Fibroblast of lung (primary cell): Measurements from ENCODE around the gene ANXA4.

Source experiments
- EZH2 ChIP-seq: IDR thresholded peaks from 2 replicates; pipeline ENCODE4 v1.5.1; 2012; ENCODE audit warnings: low read length, control low read depth, mild to moderate bottlenecking; ENCODE audit errors: missing control alignments
- TF ChIP-seq, protein P1 (sequence below), 2 donors: IDR thresholded peaks in 1 of 2; conservative IDR thresholded peaks in 1 of 2; 1 replicate in 1 of 2; 2 replicates in 1 of 2; pipeline ENCODE4 v1.5.1; 2011 to 2012; ENCODE audit warnings: low read length in 2 of 2, control low read depth in 1 of 2, inconsistent platforms in 1 of 2, low read depth in 1 of 2, mild to moderate bottlenecking in 1 of 2

DNA sequence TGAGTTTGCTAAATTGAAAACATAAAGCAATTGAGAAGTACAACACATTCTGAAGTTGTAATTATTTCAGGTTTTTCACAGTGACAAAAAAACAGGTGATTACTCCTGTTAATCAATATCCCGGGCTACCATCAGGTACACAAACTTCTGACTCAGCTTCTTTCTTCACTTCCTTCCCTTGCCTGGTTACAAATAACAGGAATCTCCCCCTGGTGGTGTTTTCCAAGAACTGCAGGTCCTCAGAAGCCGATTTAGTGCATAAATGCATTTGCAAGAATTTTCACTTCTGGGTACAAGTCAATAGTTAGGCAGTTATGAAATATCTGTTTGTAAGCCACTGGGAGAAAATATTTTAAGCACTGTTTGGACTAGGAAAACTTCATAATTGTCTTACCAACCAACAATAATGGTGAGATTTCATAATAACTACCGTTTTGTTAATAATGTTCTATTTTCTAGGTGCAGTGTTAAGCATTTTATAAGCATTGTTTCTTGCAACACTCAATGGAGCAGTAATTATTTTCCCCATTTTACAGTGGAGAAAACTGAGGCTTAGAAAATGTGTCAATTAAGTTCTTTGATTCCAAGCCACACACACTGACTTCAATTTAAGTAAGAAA is 75.1 kb downstream of the ANXA4 start:
- TF ChIP-seq, protein P1, sequence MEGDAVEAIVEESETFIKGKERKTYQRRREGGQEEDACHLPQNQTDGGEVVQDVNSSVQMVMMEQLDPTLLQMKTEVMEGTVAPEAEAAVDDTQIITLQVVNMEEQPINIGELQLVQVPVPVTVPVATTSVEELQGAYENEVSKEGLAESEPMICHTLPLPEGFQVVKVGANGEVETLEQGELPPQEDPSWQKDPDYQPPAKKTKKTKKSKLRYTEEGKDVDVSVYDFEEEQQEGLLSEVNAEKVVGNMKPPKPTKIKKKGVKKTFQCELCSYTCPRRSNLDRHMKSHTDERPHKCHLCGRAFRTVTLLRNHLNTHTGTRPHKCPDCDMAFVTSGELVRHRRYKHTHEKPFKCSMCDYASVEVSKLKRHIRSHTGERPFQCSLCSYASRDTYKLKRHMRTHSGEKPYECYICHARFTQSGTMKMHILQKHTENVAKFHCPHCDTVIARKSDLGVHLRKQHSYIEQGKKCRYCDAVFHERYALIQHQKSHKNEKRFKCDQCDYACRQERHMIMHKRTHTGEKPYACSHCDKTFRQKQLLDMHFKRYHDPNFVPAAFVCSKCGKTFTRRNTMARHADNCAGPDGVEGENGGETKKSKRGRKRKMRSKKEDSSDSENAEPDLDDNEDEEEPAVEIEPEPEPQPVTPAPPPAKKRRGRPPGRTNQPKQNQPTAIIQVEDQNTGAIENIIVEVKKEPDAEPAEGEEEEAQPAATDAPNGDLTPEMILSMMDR (conservative IDR thresholded peaks at IDR 0.05 in 1 of 2, IDR thresholded peaks at IDR 0.05 in 1 of 2; ENCODE audit: low read depth in 1 of 2, low read length in 2 of 2), result peak; percentile 83 to 92
- TF ChIP-seq EZH2, result no peak
